IMR-90 (cell line): ENCODE data around the gene IL17REL. TPM values are rescaled to one million over a fixed set of nuclear protein-coding genes. Genes with fewer than 3 reads are reported as not detected.

Experiments used
- ATAC-seq: fragments of 200-7000 bp; cut with Tn5 transposase; 2 replicates; pipeline ENCODE4 v1.9.1; 2020; ENCODE audit warnings: low read depth, mild to moderate bottlenecking, moderate library complexity
- BruUV-seq: library from RNA; stranded (reverse); fragments of 400-500 nt; replicated peaks from 2 replicates; lab custom pipeline; 2021; lab: Mats Ljungman, UMichigan
- CTCF ChIA-PET: fragments of 300-600 bp; formaldehyde crosslinking; extraction: SDS; loops from one replicate; lab custom pipeline; 2021; ENCODE audit warnings: antibody characterized with exemption; lab: Yijun Ruan, JAX
- POLR2A ChIA-PET: fragments of 300-600 bp; sonication (Branson Sonifier 250); formaldehyde crosslinking; loops from one replicate; lab custom pipeline; 2022; ENCODE audit warnings: antibody characterized with exemption; ENCODE audit not compliant: unreplicated experiment; lab: Charles Lee
- DNase-seq: peaks from one replicate; pipeline ENCODE4 v3.0.0; 2013
- H2AFZ ChIP-seq: replicated peaks from 2 replicates; pipeline ENCODE3; 2013; ENCODE audit warnings: low read length, mild to moderate bottlenecking; ENCODE audit not compliant: poor library complexity
- H2AK5ac ChIP-seq: 2 replicates; pipeline ENCODE4 v1.6.1; 2013; ENCODE audit warnings: low read depth, low read length, inconsistent platforms
- H2AK9ac ChIP-seq: replicated peaks from 2 replicates; pipeline ENCODE3; 2013; ENCODE audit warnings: mild to moderate bottlenecking, low read depth, low read length, moderate library complexity; ENCODE audit not compliant: poor library complexity
- H2BK120ac ChIP-seq: 2 replicates; pipeline ENCODE4 v1.6.1; 2013; ENCODE audit warnings: low read depth, low read length, inconsistent platforms
- H2BK15ac ChIP-seq: 3 replicates; pipeline ENCODE4 v1.6.1; 2013; ENCODE audit warnings: low read depth, low read length, inconsistent platforms
- H2BK20ac ChIP-seq: 2 replicates; pipeline ENCODE4 v1.6.1; 2013; ENCODE audit warnings: low read depth, mild to moderate bottlenecking, inconsistent platforms, low read length, moderate library complexity
- H2BK5ac ChIP-seq: 2 replicates; pipeline ENCODE4 v1.6.1; 2013; ENCODE audit warnings: mild to moderate bottlenecking, low read depth, low read length, inconsistent platforms; ENCODE audit not compliant: poor library complexity, severe bottlenecking
- H3K14ac ChIP-seq: replicated peaks from 2 replicates; pipeline ENCODE4 v1.6.1; 2013; ENCODE audit warnings: low read depth, low read length, inconsistent platforms
- H3K18ac ChIP-seq: 2 replicates; pipeline ENCODE4 v1.6.1; 2013; ENCODE audit warnings: low read depth, low read length, control low read depth
- H3K23ac ChIP-seq: 2 replicates; pipeline ENCODE4 v1.6.1; 2013; ENCODE audit warnings: low read depth, low read length, inconsistent platforms
- H3K27ac ChIP-seq: 2 replicates; pipeline ENCODE4 v1.5.1; 2013; ENCODE audit warnings: mild to moderate bottlenecking, control low read depth, low read length; ENCODE audit not compliant: insufficient read depth
- H3K27me3 ChIP-seq: 2 replicates; pipeline ENCODE4 v1.6.1; 2013; ENCODE audit warnings: low read length; ENCODE audit not compliant: control insufficient read depth, insufficient read depth
- H3K36me3 ChIP-seq: 2 replicates; pipeline ENCODE4 v1.6.1; 2013; ENCODE audit warnings: low read length, mixed read lengths; ENCODE audit not compliant: control insufficient read depth, insufficient read depth
- H3K4ac ChIP-seq: 2 replicates; pipeline ENCODE4 v1.6.1; 2013; ENCODE audit warnings: low read depth, low read length, inconsistent platforms
- H3K4me1 ChIP-seq: 2 replicates; pipeline ENCODE4 v1.6.1; 2013; ENCODE audit warnings: low read length, mixed read lengths; ENCODE audit not compliant: control insufficient read depth, insufficient read depth
- H3K4me2 ChIP-seq: 2 replicates; pipeline ENCODE4 v1.6.1; 2013; ENCODE audit warnings: low read depth, mild to moderate bottlenecking, control low read depth, low read length, moderate library complexity
- H3K4me3 ChIP-seq: 2 replicates; pipeline ENCODE4 v1.5.1; 2013; ENCODE audit warnings: low read depth, mild to moderate bottlenecking, control low read depth, low read length, moderate library complexity; ENCODE audit not compliant: insufficient read depth
- H3K56ac ChIP-seq: 2 replicates; pipeline ENCODE4 v1.6.1; 2013; ENCODE audit warnings: low read length, inconsistent platforms; ENCODE audit not compliant: insufficient read depth; ENCODE audit errors: extremely low read depth
- H3K79me1 ChIP-seq, 2 experiments: 2 replicates each; pipeline ENCODE4 v1.6.1; 2013; ENCODE audit warnings: low read length in 2 of 2, inconsistent platforms in 1 of 2, low read depth in 1 of 2
- H3K9ac ChIP-seq: 2 replicates; pipeline ENCODE4 v1.6.1; 2013; ENCODE audit warnings: low read depth, low read length, control low read depth
- H3K9me1 ChIP-seq: 2 replicates; pipeline ENCODE4 v1.6.1; 2013; ENCODE audit warnings: low read length, inconsistent platforms; ENCODE audit not compliant: insufficient read depth
- H3K9me3 ChIP-seq: 2 replicates; pipeline ENCODE4 v1.6.1; 2013; ENCODE audit warnings: low read length; ENCODE audit not compliant: control insufficient read depth, insufficient read depth
- H4K20me1 ChIP-seq: 2 replicates; pipeline ENCODE4 v1.6.1; 2013; ENCODE audit warnings: low read length, inconsistent platforms; ENCODE audit not compliant: insufficient read depth
- H4K5ac ChIP-seq: 2 replicates; pipeline ENCODE4 v1.6.1; 2013; ENCODE audit warnings: mild to moderate bottlenecking, low read depth, low read length, control low read depth
- H4K8ac ChIP-seq, 2 experiments: 2 replicates each; pipeline ENCODE4 v1.6.1; 2013; ENCODE audit warnings: low read depth in 2 of 2, low read length in 2 of 2, control low read depth in 1 of 2, inconsistent platforms in 1 of 2
- H4K91ac ChIP-seq: 2 replicates; pipeline ENCODE4 v1.6.1; 2013; ENCODE audit warnings: low read depth, low read length, inconsistent platforms; ENCODE audit not compliant: insufficient read depth
- BHLHE40 ChIP-seq: fragments of 150-350 bp; IDR thresholded peaks from 2 replicates; pipeline ENCODE4 v1.6.1; 2016; ENCODE audit warnings: mild to moderate bottlenecking, low read depth, low read length
- CHD1 ChIP-seq: IDR thresholded peaks from 2 replicates; pipeline ENCODE4 v1.6.1; 2012; ENCODE audit warnings: low read depth, low read length, improper control_type of control experiment
- MAZ ChIP-seq: IDR thresholded peaks from 2 replicates; pipeline ENCODE4 v1.6.1; 2012; ENCODE audit warnings: low read depth, mild to moderate bottlenecking, low read length, improper control_type of control experiment, moderate library complexity, borderline replicate concordance
- MXI1 ChIP-seq: IDR thresholded peaks from 2 replicates; pipeline ENCODE4 v1.6.1; 2012; ENCODE audit warnings: low read depth, mild to moderate bottlenecking, low read length, moderate library complexity, borderline replicate concordance
- POLR2A ChIP-seq: IDR thresholded peaks from 2 replicates; pipeline ENCODE4 v1.6.1; 2012; ENCODE audit warnings: mild to moderate bottlenecking, low read depth, low read length
- RCOR1 ChIP-seq: IDR thresholded peaks from 2 replicates; pipeline ENCODE4 v1.6.1; 2012; ENCODE audit warnings: mild to moderate bottlenecking, low read length, improper control_type of control experiment; ENCODE audit not compliant: insufficient replicate concordance
- RFX5 ChIP-seq: IDR thresholded peaks from 2 replicates; pipeline ENCODE4 v1.8.0; 2012; ENCODE audit warnings: low read depth, mild to moderate bottlenecking, low read length, moderate library complexity
- WGBS, 2 experiments: methylation state at CpG; one replicate each; pipeline versions ENCODE4 v1.1.5 to v1.1.7; 2013; ENCODE audit warnings: missing lambda C conversion rate in 2 of 2; ENCODE audit not compliant: insufficient read length in 1 of 2; ENCODE audit errors: extremely low coverage in 2 of 2; 5-methylcytosine and 5-hydroxymethylcytosine counted together
- dilution Hi-C: fragments of 300-500 bp; cut with HindIII; formaldehyde crosslinking; loops from one replicate; pipeline ENCODE4 v1.14.3; 2018; ENCODE audit warnings: low sequenced_read_pairs; ENCODE audit not compliant: unreplicated experiment
- in situ Hi-C: fragments of 300-500 bp; cut with MboI; formaldehyde crosslinking; loops from 3 replicates; pipeline ENCODE4 v1.14.3; 2019; ENCODE audit warnings: low sequenced_read_pairs, inconsistent platforms, mixed read lengths
- intact Hi-C: fragments of 100-400 bp; cut with micrococcal nuclease; formaldehyde crosslinking; loops from 2 replicates; pipeline ENCODE4 v1.10.0; 2022
- polyA plus RNA-seq, 3 experiments: library from polyadenylated mRNA; depleted of rRNA; stranded (reverse); fragments of >200 nt; gene quantifications; 2 replicates each; pipeline ENCODE4 v1.2.3, GENCODE V29; 2012; ENCODE audit warnings: low replicate concordance in 1 of 3
- total RNA-seq: library from RNA; depleted of rRNA; stranded (reverse); fragments of >200 nt; gene quantifications from 2 replicates; pipeline ENCODE4 v1.2.3, GENCODE V29; 2012
- TF ChIP-seq, protein P1 (sequence below): conservative IDR thresholded peaks from 2 replicates; pipeline ENCODE4 v1.5.1; 2012; ENCODE audit warnings: mild to moderate bottlenecking, low read depth, low read length, improper control_type of control experiment
- TF ChIP-seq, protein P2 (sequence below): fragments of 150-350 bp; IDR thresholded peaks from 2 replicates; pipeline ENCODE4 v1.6.1; 2017; ENCODE audit warnings: mild to moderate bottlenecking, antibody characterized with exemption, low read length, low read depth
- TF ChIP-seq, protein P3 (sequence below): fragments of 150-350 bp; IDR thresholded peaks from 2 replicates; pipeline ENCODE4 v1.6.1; 2016; ENCODE audit warnings: low read depth, mild to moderate bottlenecking, low read length, moderate library complexity, borderline replicate concordance

Gene IL17REL
- total and polyA plus RNA-seq, 2 of the 4 experiments (the other 2 are of a cell fraction): not detected

DNA sequence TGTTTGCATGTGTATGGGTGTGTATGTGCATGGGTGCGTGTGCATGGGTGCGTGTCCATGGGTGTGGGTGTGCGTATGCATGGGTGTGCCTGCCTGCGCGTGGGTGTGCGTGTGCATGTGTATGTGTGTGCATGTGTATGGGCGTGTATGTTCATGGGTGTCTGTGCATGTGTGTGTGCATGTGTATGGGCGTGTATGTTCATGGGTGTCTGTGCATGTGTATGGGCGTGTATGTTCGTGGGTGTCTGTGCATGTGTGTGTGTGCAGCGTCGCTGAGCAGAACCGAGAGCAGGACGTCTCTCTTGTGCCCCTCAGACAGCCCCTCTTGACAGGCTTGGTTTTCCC lies 13.9 kb downstream of the IL17REL start:
- Histone ChIP-seq H2BK15ac (no peak overlapping the region), H3K18ac (no peak overlapping the region), H3K9me1 (peaks cover 4% of the 10 kb centered on the region; the same call in 1 of the 2 replicates), H3K9me3 (no peaks in the 10 kb centered on the region), H4K20me1 (no peaks in the 10 kb centered on the region), H3K4me3 (no peak overlapping the region), H2BK5ac (no peak overlapping the region), H3K4me1 (peaks cover 2% of the 10 kb centered on the region; the same call in 1 of the 2 replicates), H3K27ac (no peak overlapping the region), H4K91ac (no peak overlapping the region), H4K8ac (no peak overlapping the region), H3K56ac (no peak overlapping the region), H2AFZ (peak overlapping the region; percentile 70), H3K4me2 (no peak overlapping the region), H4K5ac (no peak overlapping the region), H3K79me1 (no peaks in the 10 kb centered on the region), H2BK20ac (no peak overlapping the region), H2AK5ac (no peak overlapping the region), H3K4ac (no peak overlapping the region), H3K23ac (no peak overlapping the region), H2BK120ac (no peak overlapping the region), H3K9ac (no peak overlapping the region), H3K36me3 (no peaks in the 10 kb centered on the region), H3K27me3 (peaks cover 16% of the 10 kb centered on the region), H3K14ac (no peak overlapping the region), H2AK9ac (no peak overlapping the region)
- ATAC-seq (no peak), DNase-seq (no peak)
- intact Hi-C loops (no loop called here), dilution Hi-C loops (no loop called here), in situ Hi-C loops (no loop called here)
- TF ChIP-seq, protein P1, sequence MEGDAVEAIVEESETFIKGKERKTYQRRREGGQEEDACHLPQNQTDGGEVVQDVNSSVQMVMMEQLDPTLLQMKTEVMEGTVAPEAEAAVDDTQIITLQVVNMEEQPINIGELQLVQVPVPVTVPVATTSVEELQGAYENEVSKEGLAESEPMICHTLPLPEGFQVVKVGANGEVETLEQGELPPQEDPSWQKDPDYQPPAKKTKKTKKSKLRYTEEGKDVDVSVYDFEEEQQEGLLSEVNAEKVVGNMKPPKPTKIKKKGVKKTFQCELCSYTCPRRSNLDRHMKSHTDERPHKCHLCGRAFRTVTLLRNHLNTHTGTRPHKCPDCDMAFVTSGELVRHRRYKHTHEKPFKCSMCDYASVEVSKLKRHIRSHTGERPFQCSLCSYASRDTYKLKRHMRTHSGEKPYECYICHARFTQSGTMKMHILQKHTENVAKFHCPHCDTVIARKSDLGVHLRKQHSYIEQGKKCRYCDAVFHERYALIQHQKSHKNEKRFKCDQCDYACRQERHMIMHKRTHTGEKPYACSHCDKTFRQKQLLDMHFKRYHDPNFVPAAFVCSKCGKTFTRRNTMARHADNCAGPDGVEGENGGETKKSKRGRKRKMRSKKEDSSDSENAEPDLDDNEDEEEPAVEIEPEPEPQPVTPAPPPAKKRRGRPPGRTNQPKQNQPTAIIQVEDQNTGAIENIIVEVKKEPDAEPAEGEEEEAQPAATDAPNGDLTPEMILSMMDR: no peak
- TF ChIP-seq, protein P2, sequence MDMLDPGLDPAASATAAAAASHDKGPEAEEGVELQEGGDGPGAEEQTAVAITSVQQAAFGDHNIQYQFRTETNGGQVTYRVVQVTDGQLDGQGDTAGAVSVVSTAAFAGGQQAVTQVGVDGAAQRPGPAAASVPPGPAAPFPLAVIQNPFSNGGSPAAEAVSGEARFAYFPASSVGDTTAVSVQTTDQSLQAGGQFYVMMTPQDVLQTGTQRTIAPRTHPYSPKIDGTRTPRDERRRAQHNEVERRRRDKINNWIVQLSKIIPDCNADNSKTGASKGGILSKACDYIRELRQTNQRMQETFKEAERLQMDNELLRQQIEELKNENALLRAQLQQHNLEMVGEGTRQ: no peak
- TF ChIP-seq MXI1: no peak
- TF ChIP-seq POLR2A: no peak
- TF ChIP-seq, protein P3, sequence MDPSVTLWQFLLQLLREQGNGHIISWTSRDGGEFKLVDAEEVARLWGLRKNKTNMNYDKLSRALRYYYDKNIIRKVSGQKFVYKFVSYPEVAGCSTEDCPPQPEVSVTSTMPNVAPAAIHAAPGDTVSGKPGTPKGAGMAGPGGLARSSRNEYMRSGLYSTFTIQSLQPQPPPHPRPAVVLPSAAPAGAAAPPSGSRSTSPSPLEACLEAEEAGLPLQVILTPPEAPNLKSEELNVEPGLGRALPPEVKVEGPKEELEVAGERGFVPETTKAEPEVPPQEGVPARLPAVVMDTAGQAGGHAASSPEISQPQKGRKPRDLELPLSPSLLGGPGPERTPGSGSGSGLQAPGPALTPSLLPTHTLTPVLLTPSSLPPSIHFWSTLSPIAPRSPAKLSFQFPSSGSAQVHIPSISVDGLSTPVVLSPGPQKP: no peak
- TF ChIP-seq BHLHE40: no peak
- no peak for TF ChIP-seq MAZ
- no peak for TF ChIP-seq CHD1
- no peak for TF ChIP-seq RFX5
- TF ChIP-seq RCOR1: no peak
- CTCF ChIA-PET: no interaction called here
- POLR2A ChIA-PET: no interaction called here
- 97% methylated on average over 8 of the region's 14 CpGs; no CpG with 5 or more reads in 1 of the 2 experiments for WGBS, 2 experiments
- BruUV-seq: no TSS peak
